Measurements from ENCODE around the gene UPK2. TPM values are rescaled to one million over a fixed set of nuclear protein-coding genes. Genes with fewer than 3 reads are reported as not detected.

The UPK2 gene
- total and polyA plus RNA-seq, 2 of the 13 experiments (the other 11 are each of a cell fraction or from before 2014, with no cell fraction given): not detected

DNA sequence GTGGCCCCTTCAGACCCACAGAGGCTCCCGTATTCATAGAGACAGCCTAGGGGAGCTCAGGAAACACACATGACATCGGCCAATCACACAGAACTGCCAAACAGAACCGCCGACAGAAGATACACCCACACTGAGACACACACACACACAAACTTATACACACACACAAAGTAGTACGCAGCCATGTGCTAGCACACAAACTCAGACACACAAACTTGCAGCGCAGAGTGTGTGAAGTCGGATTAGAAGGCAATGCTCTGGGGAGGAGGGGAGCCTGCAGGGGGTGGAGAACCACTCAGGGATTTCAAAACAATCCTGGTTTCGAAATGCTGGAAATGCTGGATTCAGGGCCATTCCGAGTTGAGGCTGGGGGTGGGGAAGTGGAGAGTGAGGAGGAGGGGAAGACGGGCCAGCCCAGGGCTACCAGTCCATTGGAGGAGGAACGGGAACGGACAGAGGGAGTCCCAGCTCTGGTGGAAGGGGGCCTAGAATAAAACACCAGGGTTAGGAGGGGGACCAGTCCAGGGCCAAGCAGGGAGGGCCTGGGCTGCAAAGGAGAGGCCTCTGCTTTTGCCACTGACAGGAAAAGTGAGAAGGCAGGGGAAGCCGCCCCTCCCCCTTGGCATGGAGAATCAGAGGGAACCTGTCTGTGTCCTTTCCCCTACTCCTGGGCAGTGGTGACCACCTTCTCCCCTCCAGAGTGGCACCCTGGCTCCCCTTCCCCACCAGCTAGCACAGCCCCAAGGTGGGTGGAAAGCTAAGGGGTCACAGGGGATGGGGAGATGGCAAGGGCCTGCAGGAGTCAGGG lies 34.8 kb upstream of the UPK2 start (continued):
- TF ChIP-seq ZNF468 (CRISPR knock-in tag; IDR thresholded peaks at IDR 0.05) (no peak), SMAD9 (CRISPR knock-in tag; IDR thresholded peaks at IDR 0.05) (no peak), SRF (IDR thresholded peaks at IDR 0.05; ENCODE audit: low read depth, low read length) (no peak), MBD4 (IDR thresholded peaks at IDR 0.05; ENCODE audit: borderline replicate concordance, low read length) (no peak), HNF1A (IDR thresholded peaks at IDR 0.05; ENCODE audit: low read depth) (no peak; the same call in 1 of the 2 replicates), HNF1A (CRISPR knock-in tag; IDR thresholded peaks at IDR 0.05; ENCODE audit: borderline replicate concordance) (no peak), TIGD3 (CRISPR knock-in tag; IDR thresholded peaks at IDR 0.05; ENCODE audit: borderline replicate concordance) (no peak), SIN3B (IDR thresholded peaks at IDR 0.05; ENCODE audit: low read length) (no peak), ZNF484 (CRISPR knock-in tag; IDR thresholded peaks at IDR 0.05; ENCODE audit: borderline replicate concordance, low read depth) (no peak), IRF9 (CRISPR knock-in tag; IDR thresholded peaks at IDR 0.05; ENCODE audit: borderline replicate concordance) (no peak), HES4 (CRISPR knock-in tag; IDR thresholded peaks at IDR 0.05; ENCODE audit: borderline replicate concordance) (no peak), RXRB (CRISPR knock-in tag; IDR thresholded peaks at IDR 0.05; ENCODE audit: borderline replicate concordance) (peak; percentile 64; the same call in 1 of the 2 replicates), HIVEP1 (CRISPR knock-in tag; IDR thresholded peaks at IDR 0.05) (peak; percentile 82), ZNF234 (CRISPR knock-in tag; conservative IDR thresholded peaks at IDR 0.05) (no peak), IKZF4 (CRISPR knock-in tag; IDR thresholded peaks at IDR 0.05; ENCODE audit: borderline replicate concordance, low read depth, not compliant biosample characterization) (no peak), KMT2B (CRISPR knock-in tag; IDR thresholded peaks at IDR 0.05) (no peak)
- TF ChIP-seq, protein P1, sequence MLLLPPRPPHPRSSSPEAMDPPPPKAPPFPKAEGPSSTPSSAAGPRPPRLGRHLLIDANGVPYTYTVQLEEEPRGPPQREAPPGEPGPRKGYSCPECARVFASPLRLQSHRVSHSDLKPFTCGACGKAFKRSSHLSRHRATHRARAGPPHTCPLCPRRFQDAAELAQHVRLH (CRISPR knock-in tag; IDR thresholded peaks at IDR 0.05; ENCODE audit: borderline replicate concordance, low read depth): peak; percentile 11; the same call in 1 of the 2 replicates
- TF ChIP-seq, protein P2, sequence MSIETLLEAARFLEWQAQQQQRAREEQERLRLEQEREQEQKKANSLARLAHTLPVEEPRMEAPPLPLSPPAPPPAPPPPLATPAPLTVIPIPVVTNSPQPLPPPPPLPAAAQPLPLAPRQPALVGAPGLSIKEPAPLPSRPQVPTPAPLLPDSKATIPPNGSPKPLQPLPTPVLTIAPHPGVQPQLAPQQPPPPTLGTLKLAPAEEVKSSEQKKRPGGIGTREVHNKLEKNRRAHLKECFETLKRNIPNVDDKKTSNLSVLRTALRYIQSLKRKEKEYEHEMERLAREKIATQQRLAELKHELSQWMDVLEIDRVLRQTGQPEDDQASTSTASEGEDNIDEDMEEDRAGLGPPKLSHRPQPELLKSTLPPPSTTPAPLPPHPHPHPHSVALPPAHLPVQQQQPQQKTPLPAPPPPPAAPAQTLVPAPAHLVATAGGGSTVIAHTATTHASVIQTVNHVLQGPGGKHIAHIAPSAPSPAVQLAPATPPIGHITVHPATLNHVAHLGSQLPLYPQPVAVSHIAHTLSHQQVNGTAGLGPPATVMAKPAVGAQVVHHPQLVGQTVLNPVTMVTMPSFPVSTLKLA (IDR thresholded peaks at IDR 0.05): no peak
- TF ChIP-seq, protein P3, sequence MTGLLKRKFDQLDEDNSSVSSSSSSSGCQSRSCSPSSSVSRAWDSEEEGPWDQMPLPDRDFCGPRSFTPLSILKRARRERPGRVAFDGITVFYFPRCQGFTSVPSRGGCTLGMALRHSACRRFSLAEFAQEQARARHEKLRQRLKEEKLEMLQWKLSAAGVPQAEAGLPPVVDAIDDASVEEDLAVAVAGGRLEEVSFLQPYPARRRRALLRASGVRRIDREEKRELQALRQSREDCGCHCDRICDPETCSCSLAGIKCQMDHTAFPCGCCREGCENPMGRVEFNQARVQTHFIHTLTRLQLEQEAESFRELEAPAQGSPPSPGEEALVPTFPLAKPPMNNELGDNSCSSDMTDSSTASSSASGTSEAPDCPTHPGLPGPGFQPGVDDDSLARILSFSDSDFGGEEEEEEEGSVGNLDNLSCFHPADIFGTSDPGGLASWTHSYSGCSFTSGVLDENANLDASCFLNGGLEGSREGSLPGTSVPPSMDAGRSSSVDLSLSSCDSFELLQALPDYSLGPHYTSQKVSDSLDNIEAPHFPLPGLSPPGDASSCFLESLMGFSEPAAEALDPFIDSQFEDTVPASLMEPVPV (CRISPR knock-in tag; IDR thresholded peaks at IDR 0.05): no peak

Measured in HepG2 (cell line).